GM21423 (cell line): Measurements from ENCODE around the gene SLC35B2.
A peak's percentile ranks its signal among the peaks of the same experiment; 100 is the strongest.

Source experiments
- ATAC-seq: cut with Tn5 transposase; IDR thresholded peaks from one replicate; pipeline ENCODE4 v1.9.1; 2021; ENCODE audit warnings: mild to moderate bottlenecking, moderate library complexity; ENCODE audit not compliant: unreplicated experiment

The SLC35B2 gene

GRCh38 chr6:44269178-44269920 lies 12.0 kb upstream of the SLC35B2 start:
- no peak for ATAC-seq

GRCh38 chr6:44268095-44268628 lies 10.8 kb upstream of the SLC35B2 start:
- no peak for ATAC-seq

GRCh38 chr6:44267252-44267651 lies 9.9 kb upstream of the SLC35B2 start:
- ATAC-seq: no peak

- peak; percentile 25 for ATAC-seq
Observed at GRCh38 chr6:44266347-44266746, 9.0 kb upstream of the SLC35B2 start.

GRCh38 chr6:44265722-44266233 lies 8.4 kb upstream of the SLC35B2 start:
- ATAC-seq: no peak

GRCh38 chr6:44265007-44265721 lies 7.8 kb upstream of the SLC35B2 start, which contains the start of gene NFKBIE:
Gene NFKBIE (minus strand): TSS chr6:44265551. CDS start chr6:44265346, 205 bp downstream.
- ATAC-seq: peak; percentile 42

- ATAC-seq: peak; percentile 31
Observed at GRCh38 chr6:44264154-44265006, 7.1 kb upstream of the SLC35B2 start.

- ATAC-seq: no peak
Observed at GRCh38 chr6:44263354-44264100, 6.2 kb upstream of the SLC35B2 start.

- ATAC-seq: no peak
Observed at GRCh38 chr6:44262467-44263353, 5.4 kb upstream of the SLC35B2 start.

- ATAC-seq: no peak
Observed at GRCh38 chr6:44261581-44261980, 4.3 kb upstream of the SLC35B2 start.

- no peak for ATAC-seq
Observed at GRCh38 chr6:44260451-44261297, 3.3 kb upstream of the SLC35B2 start.

GRCh38 chr6:44260011-44260410 lies 2.7 kb upstream of the SLC35B2 start:
- ATAC-seq: no peak

GRCh38 chr6:44258921-44259320 lies 1.6 kb upstream of the SLC35B2 start:
- no peak for ATAC-seq

- no peak for ATAC-seq
Observed at GRCh38 chr6:44258325-44258863, 1.1 kb upstream of the SLC35B2 start.

- ATAC-seq: peak; percentile 12
Observed at GRCh38 chr6:44257753-44258324, 511 bp upstream of the SLC35B2 start.

- no peak for ATAC-seq
Observed at GRCh38 chr6:44256775-44257024, 628 bp downstream of the SLC35B2 start.

GRCh38 chr6:44255871-44256774 lies 1.2 kb downstream of the SLC35B2 start:
- no peak for ATAC-seq
